Naive thymus-derived CD4-positive, alpha-beta T cell (primary cell): ENCODE results near the gene MALAT1. TPM values are rescaled to one million over a fixed set of nuclear protein-coding genes. Genes with fewer than 3 reads are reported as not detected.
A peak's percentile ranks its signal among the peaks of the same experiment; 100 is the strongest.

ENCODE experiments used
- ATAC-seq: fragments of 150-1000 bp; cut with Tn5 transposase; 2 replicates; pipeline ENCODE4 v1.10.0; 2021; ENCODE audit warnings: mild to moderate bottlenecking, moderate library complexity
- CTCF ChIA-PET: fragments of 350-600 bp; sonication (Branson Sonifier 250); formaldehyde crosslinking; loops from one replicate; lab custom pipeline; 2021; ENCODE audit warnings: antibody characterized with exemption; lab: Charles Lee
- POLR2A ChIA-PET: fragments of 350-600 bp; sonication (Branson Sonifier 250); formaldehyde crosslinking; loops from one replicate; lab custom pipeline; 2021; ENCODE audit warnings: antibody characterized with exemption, inconsistent platforms; lab: Charles Lee
- DNase-seq, 9 donors: peaks; one replicate each; pipeline versions ENCODE4 v3.0.0 to v3.0.0-alpha.2; 2020 to 2022; ENCODE audit warnings: mixed read lengths in 1 of 9
- H3K27ac ChIP-seq: one replicate; pipeline ENCODE4 v1.7.0; 2013; ENCODE audit warnings: mild to moderate bottlenecking, low read depth, low read length, moderate library complexity
- H3K27me3 ChIP-seq, 2 donors: one replicate each; pipeline ENCODE4 v1.7.0; 2013; ENCODE audit warnings: low read length in 2 of 2, mild to moderate bottlenecking in 2 of 2, moderate library complexity in 2 of 2; ENCODE audit not compliant: control insufficient read depth in 2 of 2, insufficient read depth in 2 of 2
- H3K36me3 ChIP-seq, 3 experiments: 1 replicate in 2 of 3; 2 replicates in 1 of 3; pipeline ENCODE4 v1.7.0; 2013; ENCODE audit warnings: low read length in 3 of 3, mild to moderate bottlenecking in 3 of 3, moderate library complexity in 1 of 3; ENCODE audit not compliant: insufficient read depth in 3 of 3, control insufficient read depth in 2 of 3
- H3K4me1 ChIP-seq, 2 donors: one replicate each; pipeline ENCODE4 v1.7.0; 2013; ENCODE audit warnings: low read length in 2 of 2, mild to moderate bottlenecking in 2 of 2, moderate library complexity in 1 of 2; ENCODE audit not compliant: control insufficient read depth in 2 of 2, insufficient read depth in 2 of 2
- H3K4me3 ChIP-seq: 2 replicates; pipeline ENCODE4 v1.7.0; 2013; ENCODE audit warnings: mild to moderate bottlenecking, low read length
- H3K9me3 ChIP-seq, 3 experiments: 1 replicate in 2 of 3; 2 replicates in 1 of 3; pipeline ENCODE4 v1.7.0; 2013; ENCODE audit warnings: low read length in 3 of 3; ENCODE audit not compliant: control insufficient read depth in 2 of 3
- H3K27ac Mint-ChIP-seq, 9 donors: one replicate each; pipeline ENCODE4 v1.8.0; 2020 to 2022; ENCODE audit warnings: mixed read lengths in 9 of 9, mild to moderate bottlenecking in 8 of 9, moderate library complexity in 5 of 9, inconsistent platforms in 2 of 9
- H3K27me3 Mint-ChIP-seq, 5 donors: one replicate each; pipeline ENCODE4 v1.8.0; 2021 to 2022; ENCODE audit warnings: mixed read lengths in 5 of 5, mild to moderate bottlenecking in 1 of 5
- H3K36me3 Mint-ChIP-seq, 5 donors: one replicate each; pipeline ENCODE4 v1.8.0; 2020 to 2022; ENCODE audit warnings: mixed read lengths in 5 of 5, mild to moderate bottlenecking in 3 of 5, inconsistent platforms in 1 of 5
- H3K4me1 Mint-ChIP-seq, 7 donors: one replicate each; pipeline ENCODE4 v1.8.0; 2020 to 2022; ENCODE audit warnings: mixed read lengths in 7 of 7, mild to moderate bottlenecking in 3 of 7, inconsistent platforms in 1 of 7
- H3K4me3 Mint-ChIP-seq, 10 donors: one replicate each; pipeline ENCODE4 v1.8.0; 2020 to 2022; ENCODE audit warnings: mild to moderate bottlenecking in 10 of 10, mixed read lengths in 10 of 10, moderate library complexity in 6 of 10, inconsistent platforms in 2 of 10
- H3K9me3 Mint-ChIP-seq, 11 donors: one replicate each; pipeline ENCODE4 v1.8.0; 2020 to 2022; ENCODE audit warnings: mixed read lengths in 11 of 11, mild to moderate bottlenecking in 4 of 11, inconsistent platforms in 1 of 11, moderate library complexity in 1 of 11
- intact Hi-C, 2 donors: fragments of 100-400 bp; cut with micrococcal nuclease; formaldehyde crosslinking; loops; one replicate each; pipeline ENCODE4 v1.15.1; 2023
- polyA plus RNA-seq, 2 donors: library from polyadenylated mRNA; unstranded; fragments of 300-500 nt; fragmentation: Illumina TruSeq; gene quantifications; one replicate each; pipeline ENCODE4 v1.2.3, GENCODE V29; 2021
- total RNA-seq, 6 experiments: library from RNA in 5 of 6; stranded (reverse) in 5 of 6; gene quantifications; 1 replicate in 5 of 6; 2 replicates in 1 of 6; pipeline ENCODE4 v1.2.3 and lab custom pipeline; 2021 to 2026

MALAT1 gene
- total and polyA plus RNA-seq, 7 experiments from 2014 or later = 734 to 32,234 (median 30,857) TPM

DNA sequence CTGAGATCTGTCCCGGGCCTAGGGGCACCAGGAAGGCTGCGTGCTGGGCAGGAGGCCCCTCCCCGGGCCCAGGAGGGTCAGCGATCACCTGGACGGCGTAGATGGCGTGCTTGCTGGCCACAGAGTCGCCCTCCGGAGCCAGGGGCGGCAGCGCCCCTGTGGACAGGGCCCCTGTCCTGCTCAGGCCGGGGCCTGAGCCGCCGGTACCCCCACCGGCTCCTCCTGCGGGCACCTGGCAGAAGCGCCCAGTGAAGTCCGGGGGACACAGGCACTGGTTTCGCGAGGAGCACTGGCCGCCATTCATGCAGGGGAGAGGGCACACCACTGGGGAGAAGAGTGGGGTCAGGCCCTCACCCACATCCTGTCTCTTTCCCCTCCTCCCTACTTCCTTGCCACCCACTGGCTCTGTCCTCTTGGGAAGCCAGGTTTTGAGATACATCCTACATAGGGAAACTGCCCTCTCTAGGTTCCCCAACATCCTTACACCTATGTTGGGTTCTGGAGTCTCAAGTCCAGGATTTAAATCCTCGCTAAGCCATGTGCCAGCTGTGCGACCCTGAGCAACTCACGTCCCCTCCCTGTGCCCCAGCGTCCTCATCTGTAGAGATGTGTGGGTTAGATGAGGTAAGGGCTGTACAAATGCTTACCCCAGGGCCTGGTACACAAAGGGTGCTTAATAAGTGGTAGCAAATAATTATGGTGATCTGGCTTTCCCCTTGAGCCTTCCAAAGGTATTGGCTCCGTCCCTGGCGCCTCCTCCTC lies 55.4 kb downstream of the MALAT1 start:
- H3K4me3 Mint-ChIP-seq = peak overlapping the region; percentile 75 to 98 (median 91)
- ATAC-seq (no peak), DNase-seq (peak in 1 of 9 donors; percentile 36)
- peak overlapping the region; percentile 35 to 97 (median 90) for H3K27ac Mint-ChIP-seq
- Histone ChIP-seq H3K27ac (peak overlapping the region; percentile 89), H3K4me3 (peak overlapping the region; percentile 33), H3K9me3 (no peaks in the 10 kb centered on the region), H3K36me3 (peaks cover 0 to 16% (median 9%) of the 10 kb centered on the region in 3 experiments), H3K27me3 (no peaks in the 10 kb centered on the region), H3K4me1 (peaks cover 20 to 64% of the 10 kb centered on the region in 2 donors)
- no peaks in the 10 kb centered on the region for H3K27me3 Mint-ChIP-seq
- peaks cover 42 to 71% (median 63%) of the 10 kb centered on the region in 7 donors for H3K4me1 Mint-ChIP-seq
- POLR2A ChIA-PET = interaction anchor here (0.9 to 14.3 kb wide), 12 partner anchors 8 to 137 kb away, joined by 3 to 186 read pairs (median 12); partner anchors contain the start of genes EHBP1L1, FAM89B, LTBP3 and MALAT1
- peaks cover 0 to 18% (median 15%) of the 10 kb centered on the region in 5 donors for H3K36me3 Mint-ChIP-seq
- intact Hi-C loops = no loop called here
- no peaks in the 10 kb centered on the region for H3K9me3 Mint-ChIP-seq
- CTCF ChIA-PET = interaction anchor here (1.3 to 4.3 kb wide), 3 partner anchors 13 to 40 kb away, joined by 3 to 32 read pairs (median 7); no protein-coding TSS in a partner anchor

DNA sequence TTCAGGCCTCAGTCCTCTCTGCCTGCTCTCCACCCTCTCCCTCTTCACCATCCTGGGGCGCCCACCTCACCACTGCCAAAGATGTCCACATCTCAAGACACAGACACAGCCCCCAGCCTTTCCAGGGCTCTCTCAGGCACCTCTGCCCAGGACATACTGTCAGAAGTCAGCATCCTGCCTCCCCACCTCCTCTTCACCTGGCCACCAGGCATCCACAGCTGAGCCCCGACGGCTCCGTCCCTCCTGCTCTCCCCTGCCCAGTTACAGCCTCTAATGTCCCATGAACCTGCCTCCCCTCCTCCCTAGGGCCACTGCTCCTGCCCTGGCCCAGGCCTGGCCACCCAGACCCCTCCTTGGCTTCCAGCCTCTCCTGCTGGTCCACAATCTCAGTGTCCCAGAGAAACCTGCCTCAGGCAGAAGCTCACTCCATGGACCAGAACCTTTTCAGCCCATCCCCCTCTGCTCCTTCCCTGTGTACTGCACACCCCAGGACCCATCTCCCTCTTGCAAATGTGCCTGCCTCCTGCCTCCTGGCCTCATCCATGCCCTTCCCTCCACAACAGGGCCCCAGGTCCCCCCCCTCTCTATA lies 56.1 kb downstream of the MALAT1 start:
- Histone ChIP-seq H3K27me3 (no peaks in the 10 kb centered on the region), H3K27ac (peak overlapping the region; percentile 89), H3K4me3 (no peak overlapping the region), H3K4me1 (peaks cover 20 to 68% of the 10 kb centered on the region in 2 donors), H3K36me3 (peaks cover 0 to 16% (median 6%) of the 10 kb centered on the region in 3 experiments), H3K9me3 (no peaks in the 10 kb centered on the region)
- Mint-ChIP-seq H3K4me1 (peaks cover 44 to 72% (median 66%) of the 10 kb centered on the region in 7 donors), H3K36me3 (peaks cover 0 to 14% (median 12%) of the 10 kb centered on the region in 5 donors), H3K9me3 (no peaks in the 10 kb centered on the region), H3K27me3 (no peaks in the 10 kb centered on the region), H3K4me3 (peak overlapping the region; percentile 75 to 98 (median 91)), H3K27ac (peak overlapping the region; percentile 35 to 97 (median 90))
- POLR2A ChIA-PET = interaction anchor here (1.4 to 8.0 kb wide), 4 partner anchors 8 to 17 kb away, joined by 5 to 90 read pairs (median 28); partner anchors contain the start of genes FAM89B and ZNRD2
- CTCF ChIA-PET = interaction anchor here (0.7 to 4.3 kb wide), 4 partner anchors 10 to 149 kb away, joined by 3 to 32 read pairs (median 5); no protein-coding TSS in a partner anchor
- intact Hi-C loops = no loop called here
- DNase-seq (no peak), ATAC-seq (no peak)

DNA sequence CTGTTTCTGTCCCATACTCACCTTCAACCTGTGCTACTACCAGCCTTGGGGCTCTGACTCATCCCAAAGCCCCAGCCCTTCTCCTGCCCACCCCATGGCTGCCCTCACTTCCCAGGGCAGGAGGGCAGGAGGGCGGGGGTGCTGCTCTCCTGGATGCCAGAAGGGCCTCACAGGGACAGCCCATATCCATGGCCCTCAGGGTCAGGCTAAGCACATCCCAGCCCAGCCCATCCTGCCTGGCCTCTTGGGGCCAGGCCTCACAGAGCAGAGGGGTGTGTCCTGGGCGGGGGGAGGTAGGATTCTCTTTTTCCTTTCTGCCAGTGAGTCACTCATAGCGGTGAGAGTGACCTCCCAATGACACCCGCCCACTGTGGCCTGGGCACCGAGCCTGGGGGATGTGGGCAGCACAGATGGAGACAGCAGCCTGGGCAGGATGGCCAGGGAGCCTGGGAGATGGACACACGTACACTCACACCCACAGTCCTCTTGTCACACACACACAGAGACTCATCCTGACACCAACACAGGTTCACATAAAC lies 56.9 kb downstream of the MALAT1 start:
- ATAC-seq = no peak
- DNase-seq = peak in 1 of 9 donors; percentile 49

More for the DNA sequence above, 56.9 kb downstream of the MALAT1 start:
- H3K4me3 ChIP-seq = no peak overlapping the region
- H3K27ac ChIP-seq = peak overlapping the region; percentile 89
- H3K9me3 Mint-ChIP-seq = no peaks in the 10 kb centered on the region
- intact Hi-C loops = loop anchor here in 1 of 2 donors (1.0 kb wide), 1 partner anchor 10 kb away; no protein-coding TSS in a partner anchor
- H3K36me3 ChIP-seq = peaks cover 0 to 12% (median 6%) of the 10 kb centered on the region in 3 experiments
- no peaks in the 10 kb centered on the region for H3K27me3 ChIP-seq
- H3K4me1 ChIP-seq = peaks cover 20 to 69% of the 10 kb centered on the region in 2 donors
- no peaks in the 10 kb centered on the region for H3K9me3 ChIP-seq
- peak overlapping the region; percentile 35 to 97 (median 95) for H3K27ac Mint-ChIP-seq
- ChIA-PET CTCF (interaction anchor here (0.7 to 1.5 kb wide), 4 partner anchors 9 to 150 kb away, joined by 3 to 7 read pairs (median 4); no protein-coding TSS in a partner anchor), POLR2A (interaction anchor here (1.4 to 8.0 kb wide), 4 partner anchors 9 to 16 kb away, joined by 5 to 90 read pairs (median 28); partner anchors contain the start of genes FAM89B and ZNRD2)
- H3K27me3 Mint-ChIP-seq = no peaks in the 10 kb centered on the region
- H3K4me1 Mint-ChIP-seq = peaks cover 52 to 80% (median 74%) of the 10 kb centered on the region in 7 donors
- peaks cover 0 to 13% (median 11%) of the 10 kb centered on the region in 5 donors for H3K36me3 Mint-ChIP-seq
- peak overlapping the region; percentile 89 to 98 (median 94) for H3K4me3 Mint-ChIP-seq

Other genes starting within 250 kb of the MALAT1 start
- gene POLA2, start 237.1 kb upstream of the MALAT1 start, total RNA-seq = 10 to 100 TPM; 13.4 to 51.6 (median 27.8) TPM
- 10 to 100 TPM in 1 of 2 donors, 1 to 10 TPM in 1; 9.0 to 12.9 TPM for gene POLA2, start 237.1 kb upstream of the MALAT1 start, polyA plus RNA-seq
- 1 to 10 TPM in 2 of 5 experiments, under 1 TPM in 3; 0.58 to 1.8 (median 0.89) TPM for gene CDC42EP2, start 184.2 kb upstream of the MALAT1 start, total RNA-seq
- not detected for gene CDC42EP2, start 184.2 kb upstream of the MALAT1 start, polyA plus RNA-seq
- gene DPF2, start 165.2 kb upstream of the MALAT1 start, total RNA-seq = 10 to 100 TPM; 45.3 to 99.3 (median 88.1) TPM
- 10 to 100 TPM; 52.4 to 70.6 TPM for gene DPF2, start 165.2 kb upstream of the MALAT1 start, polyA plus RNA-seq
- gene TIGD3, start 144.3 kb upstream of the MALAT1 start, total RNA-seq = 1 to 10 TPM in 4 of 5 experiments, under 1 TPM in 1; 0.39 to 2.0 (median 1.6) TPM
- under 1 TPM; 0.45 to 0.75 TPM for gene TIGD3, start 144.3 kb upstream of the MALAT1 start, polyA plus RNA-seq
- gene SLC25A45, start 116.4 kb upstream of the MALAT1 start, total RNA-seq = 10 to 100 TPM; 20.2 to 90.6 (median 34.1) TPM
- gene SLC25A45, start 116.4 kb upstream of the MALAT1 start, polyA plus RNA-seq = 10 to 100 TPM; 12.3 to 21.3 TPM
- 10 to 100 TPM; 28.9 to 66.8 (median 44.7) TPM for gene FRMD8, start 112.4 kb upstream of the MALAT1 start, total RNA-seq
- 10 to 100 TPM; 39.3 to 55.8 TPM for gene FRMD8, start 112.4 kb upstream of the MALAT1 start, polyA plus RNA-seq
- 1,000 to 10,000 TPM in 1 of 5 experiments, 100 to 1,000 TPM in 4; 358 to 1,454 (median 414) TPM for gene NEAT1, start 76.2 kb upstream of the MALAT1 start, total RNA-seq
- 1 to 10 TPM; 2.5 to 2.6 TPM for gene NEAT1, start 76.2 kb upstream of the MALAT1 start, polyA plus RNA-seq
- gene SCYL1, start 26.0 kb downstream of the MALAT1 start, total RNA-seq = 10 to 100 TPM; 63.2 to 79.8 (median 70.4) TPM
- 10 to 100 TPM; 27.0 to 69.1 TPM for gene SCYL1, start 26.0 kb downstream of the MALAT1 start, polyA plus RNA-seq
- 100 to 1,000 TPM in 4 of 5 experiments, 10 to 100 TPM in 1; 91.4 to 288 (median 280) TPM for gene LTBP3, start 59.3 kb downstream of the MALAT1 start, total RNA-seq
- gene LTBP3, start 59.3 kb downstream of the MALAT1 start, polyA plus RNA-seq = 10 to 100 TPM; 18.7 to 41.2 TPM
- 10 to 100 TPM; 29.1 to 40.9 (median 32.9) TPM for gene ZNRD2, start 71.4 kb downstream of the MALAT1 start, total RNA-seq
- 10 to 100 TPM; 82.6 to 86.0 TPM for gene ZNRD2, start 71.4 kb downstream of the MALAT1 start, polyA plus RNA-seq
- 10 to 100 TPM; 33.0 to 59.7 (median 45.3) TPM for gene FAM89B, start 73.5 kb downstream of the MALAT1 start, total RNA-seq
- gene FAM89B, start 73.5 kb downstream of the MALAT1 start, polyA plus RNA-seq = 100 to 1,000 TPM in 1 of 2 donors, 10 to 100 TPM in 1; 87.7 to 115 TPM
- 100 to 1,000 TPM; 108 to 207 (median 128) TPM for gene EHBP1L1, start 77.0 kb downstream of the MALAT1 start, total RNA-seq
- 10 to 100 TPM; 12.3 to 14.2 TPM for gene EHBP1L1, start 77.0 kb downstream of the MALAT1 start, polyA plus RNA-seq
- 1 to 10 TPM; 2.1 to 9.2 (median 4.8) TPM for gene KCNK7, start 96.8 kb downstream of the MALAT1 start, total RNA-seq
- gene KCNK7, start 96.8 kb downstream of the MALAT1 start, polyA plus RNA-seq = under 1 TPM in 1 of 2 donors, not detected in 1; 0.25 TPM
- gene MAP3K11, start 115.2 kb downstream of the MALAT1 start, total RNA-seq = 10 to 100 TPM; 63.3 to 91.1 (median 88.2) TPM
- 10 to 100 TPM; 12.1 to 21.6 TPM for gene MAP3K11, start 115.2 kb downstream of the MALAT1 start, polyA plus RNA-seq
- gene PCNX3, start 116.7 kb downstream of the MALAT1 start, total RNA-seq = 10 to 100 TPM; 50.4 to 64.9 (median 56.6) TPM
- gene PCNX3, start 116.7 kb downstream of the MALAT1 start, polyA plus RNA-seq = 1 to 10 TPM; 2.2 to 7.9 TPM
- gene SIPA1, start 139.1 kb downstream of the MALAT1 start, total RNA-seq = 100 to 1,000 TPM; 145 to 249 (median 198) TPM
- 100 to 1,000 TPM in 1 of 2 donors, 10 to 100 TPM in 1; 90.3 to 184 TPM for gene SIPA1, start 139.1 kb downstream of the MALAT1 start, polyA plus RNA-seq
- 100 to 1,000 TPM; 106 to 303 (median 165) TPM for gene RELA, start 163.9 kb downstream of the MALAT1 start, total RNA-seq
- 10 to 100 TPM; 54.6 to 73.0 TPM for gene RELA, start 163.9 kb downstream of the MALAT1 start, polyA plus RNA-seq
- gene KAT5, start 213.2 kb downstream of the MALAT1 start, total RNA-seq = 100 to 1,000 TPM in 4 of 5 experiments, 10 to 100 TPM in 1; 68.6 to 133 (median 113) TPM
- gene KAT5, start 213.2 kb downstream of the MALAT1 start, polyA plus RNA-seq = 10 to 100 TPM; 36.8 to 56.8 TPM
- gene RNASEH2C, start 221.8 kb downstream of the MALAT1 start, total RNA-seq = 10 to 100 TPM; 41.8 to 94.0 (median 82.0) TPM
- gene RNASEH2C, start 221.8 kb downstream of the MALAT1 start, polyA plus RNA-seq = 10 to 100 TPM; 40.2 to 80.3 TPM